HepG2 (cell line): ENCODE data around the gene ANKZF1. TPM values are rescaled to one million over a fixed set of nuclear protein-coding genes. Genes with fewer than 3 reads are reported as not detected.

Source experiments
- ASH2L ChIP-seq: fragments of 300-600, 200-600 bp; sonication (generic); IDR thresholded peaks from 2 replicates; pipeline ENCODE4 v1.7.0; 2017; ENCODE audit warnings: low read depth, mild to moderate bottlenecking, moderate library complexity, mixed read lengths, low read length; ENCODE audit not compliant: insufficient read length
- FOXP1 ChIP-seq, 2 experiments: fragments of 450-650 bp in 1 of 2; IDR thresholded peaks; 2 replicates each; pipeline ENCODE4 v1.6.1; 2017 to 2018; ENCODE audit warnings: antibody characterized with exemption in 1 of 2
- MAFF ChIP-seq: IDR thresholded peaks from 2 replicates; pipeline ENCODE4 v1.6.1; 2011; ENCODE audit warnings: low read depth, low read length, improper control_type of control experiment
- MATR3 ChIP-seq: sonication (generic); formaldehyde crosslinking; IDR thresholded peaks from 2 replicates; pipeline ENCODE4 v1.4.0; 2020; ENCODE audit warnings: missing genetic modification reagents
- NR2C2 ChIP-seq: sonication (generic); formaldehyde crosslinking; IDR thresholded peaks from 2 replicates; pipeline ENCODE4 v1.4.0; 2020; ENCODE audit warnings: missing genetic modification reagents, mild to moderate bottlenecking, moderate library complexity, borderline replicate concordance
- RBM22 ChIP-seq: fragments of 200-400 bp; formaldehyde crosslinking; optimal IDR thresholded peaks from 2 replicates; pipeline ENCODE3; 2017; ENCODE audit warnings: mild to moderate bottlenecking, low read length, moderate library complexity
- TGIF2 ChIP-seq: IDR thresholded peaks from 2 replicates; pipeline ENCODE4 v1.6.1; 2016; ENCODE audit warnings: control low read depth, missing compliant biosample characterization
- ZNF552 ChIP-seq: sonication (generic); formaldehyde crosslinking; IDR thresholded peaks from 2 replicates; pipeline ENCODE4 v1.9.0; 2022; ENCODE audit warnings: missing genetic modification reagents, mild to moderate bottlenecking, borderline replicate concordance
- ZNF557 ChIP-seq: sonication (generic); formaldehyde crosslinking; IDR thresholded peaks from 2 replicates; pipeline ENCODE4 v1.4.0; 2020; ENCODE audit warnings: missing genetic modification reagents
- ZNF614 ChIP-seq: IDR thresholded peaks from 2 replicates; pipeline ENCODE4 v1.6.1; 2018; ENCODE audit warnings: missing biosample characterization, missing genetic modification reagents, inconsistent platforms, borderline replicate concordance
- ZNF615 ChIP-seq: sonication (generic); formaldehyde crosslinking; IDR thresholded peaks from 2 replicates; pipeline ENCODE4 v1.5.0; 2020; ENCODE audit warnings: mild to moderate bottlenecking, missing genetic modification reagents, borderline replicate concordance
- ZNF780A ChIP-seq: sonication (generic); formaldehyde crosslinking; IDR thresholded peaks from 2 replicates; pipeline ENCODE4 v1.8.0; 2022; ENCODE audit warnings: mild to moderate bottlenecking, missing genetic modification reagents, moderate library complexity
- ZSCAN21 ChIP-seq: sonication (generic); formaldehyde crosslinking; IDR thresholded peaks from 2 replicates; pipeline ENCODE4 v1.8.0; 2022; ENCODE audit warnings: mild to moderate bottlenecking, missing genetic modification reagents, moderate library complexity, borderline replicate concordance
- ZSCAN29 ChIP-seq: sonication (generic); formaldehyde crosslinking; conservative IDR thresholded peaks from 2 replicates; pipeline ENCODE4 v1.4.0; 2020; ENCODE audit warnings: mild to moderate bottlenecking, missing genetic modification reagents
- polyA plus RNA-seq, 8 experiments: library from polyadenylated mRNA; depleted of rRNA in 3 of 8; stranded (reverse) in 7 of 8; unstranded in 1 of 8; fragments of >200 nt; fragmentation: Illumina TruSeq in 4 of 8; extraction: Trizol in 4 of 8; gene quantifications; 2 replicates each; pipeline versions ENCODE4 v1.2.1 to v1.2.3, GENCODE V29; 2011 to 2016; ENCODE audit warnings: low read depth in 4 of 8, missing spikeins in 1 of 8, mixed read lengths in 1 of 8; ENCODE audit not compliant: insufficient read depth in 1 of 8
- total RNA-seq, 5 experiments: library from RNA; depleted of rRNA; stranded (reverse); fragments of >200 nt; fragmentation: Illumina TruSeq; extraction: Trizol; gene quantifications; 2 replicates each; pipeline ENCODE4 v1.2.3, GENCODE V29; 2016; ENCODE audit warnings: low read depth in 1 of 5
- TF ChIP-seq, protein P1 (sequence below): sonication (generic); formaldehyde crosslinking; IDR thresholded peaks from 2 replicates; pipeline ENCODE4 v1.4.0; 2020; ENCODE audit warnings: mild to moderate bottlenecking, missing genetic modification reagents
- TF ChIP-seq, protein P2 (sequence below): sonication (generic); formaldehyde crosslinking; IDR thresholded peaks from 2 replicates; pipeline ENCODE4 v1.4.0; 2020; ENCODE audit warnings: missing genetic modification reagents
- TF ChIP-seq, protein P3 (sequence below): sonication (generic); formaldehyde crosslinking; IDR thresholded peaks from 2 replicates; pipeline ENCODE4 v1.5.1; 2020; ENCODE audit warnings: mild to moderate bottlenecking, missing genetic modification reagents, borderline replicate concordance
- TF ChIP-seq, protein P4 (sequence below): sonication (generic); formaldehyde crosslinking; IDR thresholded peaks from 2 replicates; pipeline ENCODE4 v1.8.1; 2023; ENCODE audit warnings: mild to moderate bottlenecking, moderate library complexity, missing genetic modification reagents
- TF ChIP-seq, protein P5 (sequence below): sonication (generic); formaldehyde crosslinking; IDR thresholded peaks from 2 replicates; pipeline ENCODE4 v1.4.0; 2020; ENCODE audit warnings: missing genetic modification reagents

The ANKZF1 gene
- total and polyA plus RNA-seq, 2 of the 13 experiments (the other 11 are each of a cell fraction or from before 2014, with no cell fraction given): 25.3 to 128 TPM

DNA sequence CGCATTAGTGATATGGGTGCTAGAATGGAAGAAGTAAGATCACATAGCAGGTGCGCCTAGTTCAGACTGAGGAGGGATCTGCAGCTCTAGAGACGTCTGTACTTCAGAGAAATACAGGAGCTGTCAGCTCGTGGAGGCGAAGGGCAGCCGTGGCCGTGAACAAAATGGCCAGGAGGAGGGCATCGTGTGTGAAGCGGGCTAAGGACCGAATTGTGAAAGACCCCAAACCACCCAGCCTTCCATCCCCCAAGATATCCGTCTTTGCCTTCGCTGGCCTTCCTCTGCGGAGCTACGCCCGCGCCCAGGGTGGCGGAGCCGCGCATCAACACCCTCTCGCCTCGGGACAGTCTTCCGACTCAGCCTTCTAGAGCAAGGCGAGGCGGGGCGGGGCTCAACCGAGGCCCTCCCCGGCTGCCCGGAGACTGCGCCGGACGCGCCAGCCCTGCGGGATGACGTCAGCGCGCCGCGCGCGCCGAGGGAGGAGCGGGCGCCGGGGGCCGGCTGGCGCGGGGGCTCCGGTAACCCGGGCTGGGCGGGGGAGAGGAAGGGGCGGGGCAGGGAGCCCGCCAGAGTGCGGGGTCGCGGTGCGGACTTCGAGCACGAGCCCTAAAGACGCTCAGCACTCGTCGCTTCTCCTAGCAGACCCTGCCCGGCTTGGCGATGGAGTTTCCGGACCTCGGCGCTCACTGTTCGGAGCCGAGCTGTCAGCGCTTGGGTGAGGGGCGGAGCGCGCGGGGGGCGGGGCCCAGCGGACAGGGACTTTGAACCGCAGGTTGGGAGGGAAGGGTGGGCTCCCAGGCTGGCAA is 23.1 kb upstream of the ANKZF1 start, which contains the start of gene ZFAND2B (continued):
- peak; percentile 90 for TF ChIP-seq RBM22
- TF ChIP-seq, protein P1, sequence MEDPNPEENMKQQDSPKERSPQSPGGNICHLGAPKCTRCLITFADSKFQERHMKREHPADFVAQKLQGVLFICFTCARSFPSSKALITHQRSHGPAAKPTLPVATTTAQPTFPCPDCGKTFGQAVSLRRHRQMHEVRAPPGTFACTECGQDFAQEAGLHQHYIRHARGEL (CRISPR knock-in tag): no peak
- peak; percentile 70; the same call in 1 of the 2 replicates for TF ChIP-seq ZNF614 (CRISPR knock-in tag)
- TF ChIP-seq ZNF615 (CRISPR knock-in tag): no peak
- TF ChIP-seq ZNF557: peak; percentile 90; the same call in 1 of the 2 replicates
- TF ChIP-seq, protein P2, sequence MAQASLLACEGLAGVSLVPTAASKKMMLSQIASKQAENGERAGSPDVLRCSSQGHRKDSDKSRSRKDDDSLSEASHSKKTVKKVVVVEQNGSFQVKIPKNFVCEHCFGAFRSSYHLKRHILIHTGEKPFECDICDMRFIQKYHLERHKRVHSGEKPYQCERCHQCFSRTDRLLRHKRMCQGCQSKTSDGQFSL: no peak
- peak; percentile 74; the same call in 1 of the 2 replicates for TF ChIP-seq ZSCAN29
- TF ChIP-seq TGIF2 (CRISPR knock-in tag): no peak; the same call in 1 of the 2 replicates
- peak; percentile 91 for TF ChIP-seq ZSCAN21 (CRISPR knock-in tag)
- TF ChIP-seq, protein P3, sequence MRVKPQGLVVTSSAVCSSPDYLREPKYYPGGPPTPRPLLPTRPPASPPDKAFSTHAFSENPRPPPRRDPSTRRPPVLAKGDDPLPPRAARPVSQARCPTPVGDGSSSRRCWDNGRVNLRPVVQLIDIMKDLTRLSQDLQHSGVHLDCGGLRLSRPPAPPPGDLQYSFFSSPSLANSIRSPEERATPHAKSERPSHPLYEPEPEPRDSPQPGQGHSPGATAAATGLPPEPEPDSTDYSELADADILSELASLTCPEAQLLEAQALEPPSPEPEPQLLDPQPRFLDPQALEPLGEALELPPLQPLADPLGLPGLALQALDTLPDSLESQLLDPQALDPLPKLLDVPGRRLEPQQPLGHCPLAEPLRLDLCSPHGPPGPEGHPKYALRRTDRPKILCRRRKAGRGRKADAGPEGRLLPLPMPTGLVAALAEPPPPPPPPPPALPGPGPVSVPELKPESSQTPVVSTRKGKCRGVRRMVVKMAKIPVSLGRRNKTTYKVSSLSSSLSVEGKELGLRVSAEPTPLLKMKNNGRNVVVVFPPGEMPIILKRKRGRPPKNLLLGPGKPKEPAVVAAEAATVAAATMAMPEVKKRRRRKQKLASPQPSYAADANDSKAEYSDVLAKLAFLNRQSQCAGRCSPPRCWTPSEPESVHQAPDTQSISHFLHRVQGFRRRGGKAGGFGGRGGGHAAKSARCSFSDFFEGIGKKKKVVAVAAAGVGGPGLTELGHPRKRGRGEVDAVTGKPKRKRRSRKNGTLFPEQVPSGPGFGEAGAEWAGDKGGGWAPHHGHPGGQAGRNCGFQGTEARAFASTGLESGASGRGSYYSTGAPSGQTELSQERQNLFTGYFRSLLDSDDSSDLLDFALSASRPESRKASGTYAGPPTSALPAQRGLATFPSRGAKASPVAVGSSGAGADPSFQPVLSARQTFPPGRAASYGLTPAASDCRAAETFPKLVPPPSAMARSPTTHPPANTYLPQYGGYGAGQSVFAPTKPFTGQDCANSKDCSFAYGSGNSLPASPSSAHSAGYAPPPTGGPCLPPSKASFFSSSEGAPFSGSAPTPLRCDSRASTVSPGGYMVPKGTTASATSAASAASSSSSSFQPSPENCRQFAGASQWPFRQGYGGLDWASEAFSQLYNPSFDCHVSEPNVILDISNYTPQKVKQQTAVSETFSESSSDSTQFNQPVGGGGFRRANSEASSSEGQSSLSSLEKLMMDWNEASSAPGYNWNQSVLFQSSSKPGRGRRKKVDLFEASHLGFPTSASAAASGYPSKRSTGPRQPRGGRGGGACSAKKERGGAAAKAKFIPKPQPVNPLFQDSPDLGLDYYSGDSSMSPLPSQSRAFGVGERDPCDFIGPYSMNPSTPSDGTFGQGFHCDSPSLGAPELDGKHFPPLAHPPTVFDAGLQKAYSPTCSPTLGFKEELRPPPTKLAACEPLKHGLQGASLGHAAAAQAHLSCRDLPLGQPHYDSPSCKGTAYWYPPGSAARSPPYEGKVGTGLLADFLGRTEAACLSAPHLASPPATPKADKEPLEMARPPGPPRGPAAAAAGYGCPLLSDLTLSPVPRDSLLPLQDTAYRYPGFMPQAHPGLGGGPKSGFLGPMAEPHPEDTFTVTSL (CRISPR knock-in tag): no peak
- TF ChIP-seq, protein P4, sequence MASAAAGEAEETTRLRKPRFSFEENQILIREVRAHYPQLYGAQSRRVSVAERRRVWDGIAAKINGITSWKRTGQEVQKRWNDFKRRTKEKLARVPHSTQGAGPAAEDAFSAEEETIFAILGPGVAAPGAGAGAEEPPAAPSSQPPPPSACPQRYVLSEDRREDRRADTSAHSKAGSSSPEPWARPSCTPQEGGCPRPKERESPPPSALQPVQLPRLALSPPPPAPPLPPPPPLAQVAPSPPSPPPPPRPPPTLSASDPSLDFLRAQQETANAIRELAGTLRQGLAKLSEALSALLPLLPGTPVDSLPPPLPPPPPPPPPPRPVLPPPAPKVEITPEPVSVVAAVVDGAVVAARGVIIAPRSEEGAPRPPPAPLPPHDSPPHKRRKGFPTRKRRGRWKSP: no peak; the same call in 1 of the 2 replicates
- no peak for TF ChIP-seq MAFF
- no peak for TF ChIP-seq FOXP1 (IDR thresholded peaks at IDR 0.05)
- TF ChIP-seq FOXP1 (CRISPR knock-in tag; IDR thresholded peaks at IDR 0.05): no peak
- TF ChIP-seq ZNF552 (CRISPR knock-in tag): peak; percentile 88; the same call in 1 of the 2 replicates
- no peak for TF ChIP-seq MATR3 (CRISPR knock-in tag)
- no peak for TF ChIP-seq NR2C2
- TF ChIP-seq ASH2L: peak; percentile 92
- 0 out of 2 replicates have a peak, but pooled peaks have one; percentile 31 for TF ChIP-seq ZNF780A (CRISPR knock-in tag)
- TF ChIP-seq, protein P5, sequence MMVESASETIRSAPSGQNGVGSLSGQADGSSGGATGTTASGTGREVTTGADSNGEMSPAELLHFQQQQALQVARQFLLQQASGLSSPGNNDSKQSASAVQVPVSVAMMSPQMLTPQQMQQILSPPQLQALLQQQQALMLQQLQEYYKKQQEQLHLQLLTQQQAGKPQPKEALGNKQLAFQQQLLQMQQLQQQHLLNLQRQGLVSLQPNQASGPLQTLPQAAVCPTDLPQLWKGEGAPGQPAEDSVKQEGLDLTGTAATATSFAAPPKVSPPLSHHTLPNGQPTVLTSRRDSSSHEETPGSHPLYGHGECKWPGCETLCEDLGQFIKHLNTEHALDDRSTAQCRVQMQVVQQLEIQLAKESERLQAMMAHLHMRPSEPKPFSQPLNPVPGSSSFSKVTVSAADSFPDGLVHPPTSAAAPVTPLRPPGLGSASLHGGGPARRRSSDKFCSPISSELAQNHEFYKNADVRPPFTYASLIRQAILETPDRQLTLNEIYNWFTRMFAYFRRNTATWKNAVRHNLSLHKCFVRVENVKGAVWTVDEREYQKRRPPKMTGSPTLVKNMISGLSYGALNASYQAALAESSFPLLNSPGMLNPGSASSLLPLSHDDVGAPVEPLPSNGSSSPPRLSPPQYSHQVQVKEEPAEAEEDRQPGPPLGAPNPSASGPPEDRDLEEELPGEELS (CRISPR knock-in tag): no peak; the same call in 1 of the 2 replicates
